DMS114 treated with DMSO at 0.1 percent for 48 hours (cell line): ENCODE results near the gene ABL2.
"Not testable (repeated sequence)": the region's sequence is repeated elsewhere in the genome, so short reads cannot be mapped to it uniquely, and the experiment has no call there.

Experiments used
- DNase-seq: peaks from one replicate; lab custom pipeline; 2025; ENCODE audit not compliant: unreplicated experiment; lab: John Stamatoyannopoulos, UW

ABL2 gene

DNA sequence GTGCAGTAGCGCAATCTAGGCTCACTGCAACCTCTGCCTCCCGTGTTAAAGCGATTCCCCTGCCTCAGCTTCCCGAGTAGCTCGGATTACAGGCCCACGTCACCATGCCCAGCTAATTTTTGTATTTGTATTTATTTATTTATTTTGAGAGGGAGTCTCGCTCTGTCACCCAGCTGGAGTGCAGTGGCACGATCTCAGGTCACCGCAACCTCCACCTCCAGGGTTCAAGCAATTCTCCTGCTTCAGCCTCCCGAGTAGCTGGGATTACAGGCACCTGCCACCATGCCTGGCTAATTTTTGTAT is 59.1 kb downstream of the ABL2 start:
- not testable (repeated sequence) for DNase-seq

DNA sequence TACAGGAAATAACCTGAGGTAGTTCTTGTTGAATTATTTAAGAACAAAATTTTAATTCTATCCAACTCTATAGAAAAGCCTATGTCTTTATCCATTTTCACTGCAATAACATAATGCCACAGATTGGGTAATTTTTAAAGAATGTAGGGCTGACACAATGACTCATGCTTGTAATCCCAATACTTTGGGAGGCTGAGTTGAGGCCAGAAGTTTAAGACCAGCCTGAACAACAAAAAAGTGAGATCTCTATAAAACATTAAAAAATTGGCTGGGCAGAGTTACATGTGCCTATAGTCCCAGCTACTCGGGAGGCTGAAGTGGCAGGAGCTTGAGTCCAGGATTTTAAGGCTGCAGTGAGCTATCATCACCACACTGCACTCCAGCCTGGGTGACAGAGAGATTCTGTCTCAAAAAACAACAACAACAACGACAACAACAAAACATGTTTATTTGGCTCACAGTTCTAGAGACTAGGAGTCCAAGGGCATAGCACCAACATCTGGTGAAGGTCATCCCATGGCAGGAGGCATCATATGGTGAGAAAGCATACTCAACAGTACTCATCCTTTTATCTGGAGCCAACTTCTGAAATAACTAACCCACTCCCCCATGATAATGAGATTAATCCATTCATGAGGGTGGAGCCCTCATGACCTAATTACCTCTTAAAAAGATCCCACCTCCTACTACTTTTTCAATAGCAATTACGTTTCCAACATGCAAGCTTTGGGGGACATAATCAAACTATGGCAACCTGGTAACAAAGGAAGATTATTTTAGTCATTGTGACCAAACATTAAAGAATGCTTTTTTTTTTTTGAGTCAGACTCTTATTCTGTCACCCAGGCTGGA is 59.6 kb downstream of the ABL2 start:
- no peak for DNase-seq

DNA sequence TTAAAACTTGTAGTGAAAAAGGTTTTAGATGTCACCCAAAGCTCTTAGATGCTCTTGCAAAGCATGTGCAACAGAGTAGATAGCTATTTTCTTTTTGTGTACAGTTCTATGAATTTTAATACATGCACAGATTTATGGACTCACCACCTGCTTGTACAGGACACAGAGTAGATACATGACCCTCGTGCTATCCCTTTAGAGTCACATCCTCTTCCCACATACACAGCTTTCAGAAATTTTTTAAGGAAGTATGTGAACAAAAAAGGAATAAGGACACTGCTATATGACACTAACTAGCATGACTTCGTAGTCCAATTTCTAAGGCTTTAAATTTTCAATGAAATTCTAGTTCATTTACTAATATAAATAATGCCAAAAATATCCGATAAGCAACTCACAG is 60.9 kb downstream of the ABL2 start:
- DNase-seq: no peak

DNA sequence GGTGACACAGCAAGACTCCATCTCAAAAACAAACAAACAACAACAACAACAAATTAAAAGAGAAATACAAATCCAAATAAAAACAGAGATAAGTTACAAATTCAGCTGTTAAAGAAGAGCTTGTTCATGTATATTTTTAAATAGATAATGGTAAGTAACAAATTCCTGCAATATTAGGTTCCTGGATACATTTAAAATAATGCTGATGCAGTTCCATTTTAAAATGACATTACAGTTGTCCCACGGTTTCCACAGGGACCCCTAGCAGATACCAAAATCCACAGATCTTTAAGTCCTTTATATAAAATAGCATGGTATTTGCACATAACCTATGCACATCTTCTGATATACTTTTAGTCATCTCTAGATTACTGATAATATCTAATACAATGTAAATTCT is 61.5 kb downstream of the ABL2 start:
- DNase-seq: no peak

DNA sequence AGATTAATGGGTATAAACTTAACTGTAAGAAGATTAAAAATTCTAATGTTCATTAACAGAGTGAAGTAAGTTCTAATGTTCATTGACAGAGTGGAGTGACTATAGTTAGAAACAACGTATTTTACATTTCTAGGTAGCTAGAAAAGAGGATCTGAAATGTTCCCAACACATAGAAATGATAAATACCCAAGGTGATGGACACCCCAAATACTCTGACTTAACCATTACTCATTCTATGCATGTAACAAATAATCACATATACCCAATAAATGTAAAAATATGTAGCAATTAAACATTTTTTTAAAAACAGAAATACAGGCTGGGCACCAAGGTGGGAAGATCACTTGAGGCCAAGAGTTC is 62.1 kb downstream of the ABL2 start:
- no peak for DNase-seq

DNA sequence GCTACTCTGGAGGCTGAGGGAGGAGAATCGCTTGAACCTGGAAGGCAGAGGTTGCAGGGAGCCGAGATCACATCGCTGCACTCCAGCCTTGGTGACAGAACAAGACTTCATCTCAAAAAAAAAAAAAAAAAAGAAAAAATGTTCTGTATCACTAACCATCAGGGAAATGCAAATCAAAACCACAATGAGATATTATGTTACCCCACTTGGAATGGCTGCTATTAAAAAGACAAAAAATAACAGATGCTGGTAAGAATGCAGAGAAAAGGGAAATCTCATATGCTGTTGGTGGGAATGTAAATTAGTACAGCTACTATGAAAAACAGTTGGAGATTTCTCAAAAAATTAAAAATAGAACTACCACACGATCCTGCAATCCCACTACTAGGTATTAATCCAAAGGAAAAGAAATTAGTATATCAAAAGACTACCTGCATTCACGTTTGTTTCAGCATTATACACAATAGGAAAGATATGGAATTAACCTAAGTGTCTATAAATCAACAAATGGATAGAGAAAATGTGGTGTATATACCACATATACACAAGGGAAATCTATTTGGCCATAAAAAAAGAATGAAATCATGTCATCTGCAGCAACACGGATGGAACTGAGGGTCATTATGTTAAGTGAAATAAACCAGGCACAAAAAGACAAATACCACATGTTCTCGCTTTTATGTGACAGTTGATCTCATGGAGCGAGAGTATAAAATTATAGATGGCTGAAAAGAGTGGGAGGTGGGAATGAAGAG is 62.6 kb downstream of the ABL2 start:
- DNase-seq: no peak

DNA sequence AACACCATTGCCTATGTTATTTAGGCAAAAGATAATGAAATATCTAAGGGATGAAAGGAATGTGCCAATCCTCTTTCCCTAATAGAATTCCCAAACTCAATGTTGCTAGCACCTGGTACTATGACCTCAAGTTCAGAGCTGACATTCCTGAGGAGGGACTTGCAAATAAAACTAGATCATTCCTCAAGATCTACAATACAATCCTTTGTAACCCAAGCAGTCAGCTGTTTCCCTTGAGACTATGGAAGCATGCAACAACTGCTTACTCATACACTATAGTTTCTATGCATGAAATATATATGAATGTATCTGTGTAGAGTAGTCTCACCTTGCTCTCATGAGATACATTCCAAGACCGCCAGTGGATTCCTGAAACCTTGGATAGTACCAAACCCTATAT is 65.0 kb downstream of the ABL2 start:
- no peak for DNase-seq

DNA sequence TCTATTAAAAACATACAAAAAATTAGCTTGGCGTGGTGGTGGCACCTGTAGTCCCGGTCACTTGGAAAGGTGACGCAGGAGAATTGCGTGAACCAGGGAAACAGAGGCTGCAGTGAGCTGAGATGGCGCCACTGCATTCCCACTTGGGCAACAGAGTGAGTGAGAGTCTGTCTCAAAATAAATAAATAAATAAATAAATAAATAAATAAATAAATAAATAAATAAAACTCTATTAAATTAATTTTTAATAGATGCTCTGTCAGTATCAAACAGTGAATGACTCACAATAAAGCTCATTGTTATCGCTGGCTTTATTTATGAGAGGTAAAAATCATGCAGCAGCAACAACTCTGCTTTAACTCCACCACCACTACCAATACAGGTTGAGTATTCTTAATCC is 72.8 kb downstream of the ABL2 start:
- no peak for DNase-seq

DNA sequence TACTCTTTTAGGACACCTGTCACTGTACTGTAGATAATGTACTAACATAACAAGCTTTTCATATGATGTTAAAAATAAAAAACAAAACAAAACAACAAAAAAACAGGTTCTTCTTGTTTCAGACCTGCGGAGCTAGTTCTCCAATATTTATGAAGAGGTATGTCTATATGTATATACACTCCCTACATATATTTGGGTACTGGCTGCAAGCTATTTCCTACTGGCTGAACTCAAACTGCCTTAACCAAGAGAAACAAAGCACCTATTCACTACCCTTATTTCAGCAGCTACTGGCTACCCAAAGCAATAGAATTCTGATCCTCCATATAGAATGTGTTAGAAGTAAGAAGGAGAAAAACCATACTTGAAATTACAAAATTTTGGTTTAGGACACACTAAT is 73.5 kb downstream of the ABL2 start:
- no peak for DNase-seq

DNA sequence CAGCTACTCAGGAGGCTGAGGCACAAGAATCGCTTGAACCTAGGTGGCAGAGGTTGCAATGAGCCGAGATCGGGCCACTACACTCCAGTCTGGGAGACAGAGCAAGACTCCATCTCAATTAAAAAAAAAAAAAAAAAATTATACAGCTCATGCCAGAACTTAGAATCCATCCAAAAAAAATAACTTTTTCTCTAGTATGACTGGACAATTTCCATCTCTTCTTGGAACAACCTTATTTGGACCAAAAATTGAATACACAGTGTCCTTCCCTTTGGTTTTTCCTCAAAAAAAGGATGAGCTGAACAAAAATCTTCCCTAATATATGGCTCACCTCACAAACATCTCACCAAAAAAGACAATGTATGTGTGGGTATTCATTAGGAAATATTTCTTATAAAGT is 73.9 kb downstream of the ABL2 start:
- no peak for DNase-seq

DNA sequence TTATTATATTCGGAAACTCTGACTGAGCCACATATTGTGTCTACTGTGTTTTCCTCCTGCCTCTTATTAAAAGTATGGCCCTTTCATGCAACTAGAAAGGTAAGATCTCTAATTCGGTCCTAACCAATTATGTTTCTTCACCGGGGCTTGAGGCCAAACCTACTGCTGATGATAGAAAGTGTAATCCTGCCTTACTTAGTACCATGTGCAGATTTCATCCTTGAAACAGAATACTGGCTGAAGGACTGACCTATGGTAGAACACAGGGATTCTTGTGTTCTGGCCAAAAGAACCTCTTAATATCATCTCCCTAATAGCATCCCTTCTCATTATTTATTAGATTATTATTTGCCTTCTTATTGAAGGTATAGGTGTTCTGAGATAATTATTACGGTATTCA is 75.0 kb downstream of the ABL2 start:
- no peak for DNase-seq

DNA sequence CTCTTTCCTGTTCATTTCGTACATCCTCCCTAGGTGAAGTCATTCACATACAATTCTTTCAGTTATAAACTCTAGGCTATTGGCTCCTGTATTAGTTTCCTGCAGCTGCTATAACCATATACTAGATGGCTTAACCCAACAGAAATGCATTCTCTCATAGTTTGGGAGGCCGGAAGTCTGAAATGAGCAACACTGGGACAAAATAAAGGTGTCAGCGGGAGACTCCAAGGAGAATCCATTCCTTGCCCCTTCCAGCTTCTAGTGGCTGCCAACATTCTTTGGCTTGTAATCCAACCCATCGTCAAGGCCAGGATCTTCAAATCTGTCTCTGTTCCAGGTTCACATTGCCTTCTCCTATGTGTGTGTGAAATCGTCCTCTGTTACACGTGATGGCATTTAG is 76.3 kb downstream of the ABL2 start:
- DNase-seq: no peak

DNA sequence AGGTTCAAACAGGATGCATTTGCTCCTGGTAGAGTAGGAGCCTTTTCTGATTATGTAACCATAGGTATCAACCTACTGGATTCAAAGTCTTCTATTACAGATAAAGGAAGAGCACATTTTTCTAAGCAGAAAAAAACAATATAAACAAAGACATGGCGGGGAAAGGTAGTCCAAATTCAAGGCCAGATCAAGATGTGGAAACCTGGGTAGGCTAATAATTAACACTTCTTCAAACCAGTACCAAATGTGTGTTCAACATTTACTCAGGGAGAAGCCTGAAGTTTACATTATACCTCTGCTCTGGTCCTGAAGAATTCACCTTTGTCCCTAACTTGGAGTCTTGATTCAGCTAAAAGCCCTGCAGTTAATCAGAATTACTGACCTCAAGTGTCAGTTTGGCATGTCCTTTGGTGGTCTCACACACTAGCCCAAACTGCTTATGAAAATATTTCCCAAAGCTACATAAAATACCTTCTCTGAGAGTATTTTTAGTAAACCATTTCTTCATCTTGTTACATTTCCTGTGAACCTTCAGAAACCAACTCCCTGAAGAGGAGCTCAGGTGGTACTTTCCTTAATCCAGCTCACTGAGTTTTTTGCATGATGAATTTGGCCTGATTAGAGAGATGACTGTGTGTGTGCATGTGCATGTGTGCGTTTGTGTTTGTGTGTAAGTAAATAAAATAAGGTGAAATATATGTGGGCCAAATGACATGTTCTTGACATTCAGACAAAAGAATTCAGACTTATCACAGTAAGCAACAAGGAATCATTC is 77.4 kb downstream of the ABL2 start:
- DNase-seq: no peak

DNA sequence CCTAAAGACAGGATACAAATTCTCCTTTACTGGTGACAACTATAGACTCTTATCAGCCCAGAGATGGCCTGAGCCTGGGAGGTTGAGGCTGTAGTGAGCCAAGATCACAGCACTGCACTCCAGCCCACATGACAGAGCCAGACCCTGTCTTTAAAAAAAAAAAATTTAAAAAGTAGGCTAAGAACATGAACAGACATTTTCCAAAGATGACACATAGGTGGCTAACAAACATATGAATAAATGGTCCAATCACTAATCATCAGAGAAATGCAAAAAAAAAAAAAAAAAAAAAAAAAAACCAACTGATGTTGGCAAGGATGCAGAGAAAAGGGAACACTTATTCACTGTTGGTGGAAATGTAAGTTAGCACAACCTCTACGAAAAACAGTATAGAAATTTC is 82.6 kb downstream of the ABL2 start:
- DNase-seq: no peak

DNA sequence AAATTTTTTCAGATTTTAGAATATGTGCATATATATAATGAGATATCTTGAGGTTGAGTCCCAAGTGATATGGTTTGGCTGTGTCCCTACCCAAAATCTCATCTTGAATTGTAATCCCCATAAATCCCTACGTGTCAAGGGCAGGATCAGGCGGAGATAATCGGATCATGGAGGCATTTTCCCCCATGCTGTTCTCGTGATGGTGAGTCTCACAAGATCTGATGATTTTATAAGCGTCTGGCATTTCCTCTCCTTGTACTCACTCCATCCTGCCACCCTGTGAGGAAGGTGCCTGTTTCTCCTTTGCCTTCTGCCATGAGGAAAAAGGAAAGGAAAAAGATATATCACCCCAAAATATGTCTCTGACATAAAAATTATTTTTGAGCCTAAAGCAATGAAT is 83.0 kb downstream of the ABL2 start:
- DNase-seq: no peak

DNA sequence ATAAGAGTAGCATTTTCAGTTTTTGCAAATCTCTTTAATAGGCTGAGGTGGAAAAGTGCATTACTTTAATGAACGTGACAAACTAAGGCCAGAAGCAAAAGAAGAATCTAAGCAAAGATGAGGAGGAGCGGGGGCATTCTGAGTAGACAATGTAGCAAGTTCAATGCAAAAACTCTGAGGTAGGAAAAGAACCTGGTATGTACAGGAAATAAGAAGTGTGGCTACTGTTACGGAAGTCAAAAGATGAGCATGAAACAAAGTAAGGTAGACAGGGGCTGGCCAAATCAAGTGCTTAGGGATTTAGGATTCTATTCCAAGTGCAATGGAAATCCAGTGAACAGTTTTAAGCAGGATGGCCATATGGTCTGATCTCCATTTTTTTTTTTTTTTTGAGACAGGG is 84.0 kb downstream of the ABL2 start:
- no peak for DNase-seq

DNA sequence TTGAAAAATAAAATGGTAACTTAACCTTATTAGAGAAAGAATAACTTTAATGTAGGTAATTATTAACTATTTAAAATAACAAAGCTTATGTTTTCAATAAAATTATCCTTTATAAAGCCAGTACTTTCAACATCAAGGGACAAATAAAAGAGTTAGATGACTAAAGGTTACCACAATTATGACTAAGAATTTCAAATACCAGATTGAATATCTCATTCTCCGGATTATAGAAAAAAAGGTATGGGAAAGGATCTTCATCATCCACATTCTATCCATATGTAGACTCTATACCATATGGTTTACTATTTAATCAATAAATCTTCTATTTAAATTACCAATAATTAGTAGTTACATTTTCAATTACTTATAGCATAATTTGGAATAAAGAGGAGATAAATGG is 84.9 kb downstream of the ABL2 start:
- no peak for DNase-seq

DNA sequence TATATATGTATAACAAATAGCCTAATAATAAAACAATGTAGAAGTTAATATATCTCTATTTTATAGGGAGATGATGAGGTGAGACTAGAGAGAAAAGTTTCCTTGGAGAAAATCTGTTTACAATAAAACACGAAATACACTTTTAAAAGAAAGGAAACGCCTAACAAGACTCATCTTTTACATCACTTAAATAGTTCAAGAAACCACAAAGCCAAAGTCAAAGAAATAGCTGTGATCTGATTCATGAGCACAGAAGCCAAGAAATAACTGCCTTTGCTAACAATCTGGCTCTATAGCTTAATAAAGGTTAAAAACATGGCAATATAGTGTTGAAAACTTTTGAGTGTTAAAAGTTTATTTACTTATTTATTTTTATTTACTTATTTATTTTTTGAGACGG is 86.2 kb downstream of the ABL2 start:
- no peak for DNase-seq

DNA sequence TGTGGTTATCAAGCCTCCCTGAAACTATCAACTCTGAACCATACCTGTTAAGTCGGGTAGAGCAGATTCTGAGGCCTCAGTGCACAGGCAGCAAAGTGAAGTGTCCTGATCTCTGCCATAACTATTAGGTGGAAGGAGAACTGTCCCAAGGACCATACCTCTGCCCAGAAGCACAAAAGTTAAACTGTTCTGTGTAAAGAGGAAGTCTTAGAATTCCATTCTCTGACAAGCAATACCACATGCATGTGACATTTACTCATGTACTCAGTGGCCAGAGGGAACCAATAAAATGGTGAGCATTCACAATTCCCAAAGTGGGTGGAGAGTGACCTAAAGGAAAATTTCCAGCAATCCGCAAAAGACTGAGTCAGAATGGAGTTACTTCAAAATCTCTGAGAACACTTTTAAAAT is 86.6 kb downstream of the ABL2 start:
- no peak for DNase-seq

DNA sequence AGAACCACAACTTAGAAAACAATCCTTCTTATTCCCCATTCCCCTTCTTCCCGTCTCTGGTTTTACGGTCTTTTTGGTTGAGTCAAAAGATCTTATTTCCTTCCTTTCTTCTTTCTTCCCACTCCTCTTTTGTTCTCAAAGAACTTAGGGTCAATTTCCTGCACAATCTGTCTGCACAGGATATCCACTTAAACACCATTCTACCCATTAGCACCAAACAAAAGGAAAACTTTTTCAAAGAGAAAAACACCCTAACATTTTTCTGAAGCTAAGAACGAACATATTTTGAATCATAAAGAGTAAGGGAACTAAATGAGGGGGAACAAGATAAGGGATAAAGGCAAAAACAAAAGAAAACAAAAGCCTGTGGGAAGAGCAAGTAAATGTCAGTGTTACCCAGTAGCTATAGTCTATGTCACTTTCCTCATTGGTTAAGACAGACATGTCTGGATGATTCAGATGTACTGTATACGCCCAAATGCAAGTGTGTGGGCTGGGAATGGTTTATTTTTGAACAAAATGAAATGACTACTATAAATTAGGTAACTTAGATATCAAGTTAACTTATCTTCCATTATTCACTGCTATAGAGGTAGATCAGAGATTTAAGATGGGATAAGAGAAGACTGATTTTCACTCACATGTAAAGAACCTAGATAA is 87.8 kb downstream of the ABL2 start:
- DNase-seq: no peak

DNA sequence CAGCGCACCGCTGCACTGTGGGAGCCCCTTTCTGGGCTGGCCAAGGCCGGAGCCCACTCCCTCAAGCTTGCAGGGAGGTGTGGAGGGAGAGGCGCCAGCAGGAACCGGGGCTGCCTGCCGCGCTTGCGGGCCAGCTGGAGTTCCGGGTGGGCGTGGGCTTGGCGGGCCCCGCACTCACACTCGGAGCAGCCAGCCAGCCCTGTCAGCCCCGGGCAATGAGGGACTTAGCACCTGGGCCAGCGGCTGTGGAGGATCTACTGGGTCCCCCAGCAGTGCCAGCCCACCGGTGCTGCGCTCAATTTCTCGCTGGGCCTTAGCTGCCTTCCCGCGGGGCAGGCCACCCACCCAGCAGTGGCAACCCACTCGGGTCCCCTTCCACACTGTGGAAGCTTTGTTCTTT is 90.7 kb downstream of the ABL2 start:
- DNase-seq: not testable (repeated sequence)
